T1000 (cell line): ENCODE results near the gene FITM2.

Experiments used
- DNase-seq: peaks from one replicate; lab custom pipeline; 2025; ENCODE audit warnings: mixed read lengths; lab: John Stamatoyannopoulos, UW

Gene FITM2

DNA sequence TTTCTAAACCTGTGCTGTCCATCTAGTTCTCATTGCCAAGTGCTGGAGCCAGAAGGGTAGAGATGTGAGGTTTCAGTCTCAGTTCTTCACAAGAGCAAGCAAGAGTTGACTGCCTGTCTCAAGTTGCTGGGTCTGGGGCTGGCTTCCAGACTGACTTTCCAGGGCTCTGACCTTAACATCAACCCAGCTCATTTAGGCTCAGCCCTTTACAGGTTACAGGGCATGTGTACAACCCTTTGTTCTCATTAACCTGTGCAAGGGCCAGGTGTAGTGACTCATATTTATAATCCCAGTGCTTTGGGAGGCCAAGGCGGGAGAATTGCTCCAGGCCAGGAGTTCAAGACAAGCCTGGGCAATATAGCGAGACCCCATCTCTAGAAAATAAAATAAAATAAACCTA lies 30.6 kb downstream of the FITM2 start:
- DNase-seq = no peak

DNA sequence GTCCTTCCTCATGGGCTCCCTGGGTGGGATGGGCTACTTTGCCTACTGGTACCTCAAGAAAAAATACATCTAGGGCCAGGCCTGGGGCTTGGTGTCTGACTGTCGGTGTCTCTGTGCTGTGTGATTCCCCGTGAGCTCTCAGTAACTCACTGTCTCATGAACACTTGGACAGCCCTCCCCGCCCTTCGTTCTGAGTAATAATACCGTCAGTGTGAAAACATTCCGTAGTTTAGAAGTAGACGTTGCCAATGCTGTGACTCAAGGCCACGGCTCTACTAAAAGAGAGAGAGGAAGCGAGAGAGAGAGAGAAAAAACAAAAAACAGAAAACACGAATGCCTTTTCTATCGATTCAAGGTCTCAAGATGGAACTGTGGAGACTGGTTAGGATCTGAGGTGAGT lies 31.8 kb downstream of the FITM2 start:
- DNase-seq = peak; percentile 59

DNA sequence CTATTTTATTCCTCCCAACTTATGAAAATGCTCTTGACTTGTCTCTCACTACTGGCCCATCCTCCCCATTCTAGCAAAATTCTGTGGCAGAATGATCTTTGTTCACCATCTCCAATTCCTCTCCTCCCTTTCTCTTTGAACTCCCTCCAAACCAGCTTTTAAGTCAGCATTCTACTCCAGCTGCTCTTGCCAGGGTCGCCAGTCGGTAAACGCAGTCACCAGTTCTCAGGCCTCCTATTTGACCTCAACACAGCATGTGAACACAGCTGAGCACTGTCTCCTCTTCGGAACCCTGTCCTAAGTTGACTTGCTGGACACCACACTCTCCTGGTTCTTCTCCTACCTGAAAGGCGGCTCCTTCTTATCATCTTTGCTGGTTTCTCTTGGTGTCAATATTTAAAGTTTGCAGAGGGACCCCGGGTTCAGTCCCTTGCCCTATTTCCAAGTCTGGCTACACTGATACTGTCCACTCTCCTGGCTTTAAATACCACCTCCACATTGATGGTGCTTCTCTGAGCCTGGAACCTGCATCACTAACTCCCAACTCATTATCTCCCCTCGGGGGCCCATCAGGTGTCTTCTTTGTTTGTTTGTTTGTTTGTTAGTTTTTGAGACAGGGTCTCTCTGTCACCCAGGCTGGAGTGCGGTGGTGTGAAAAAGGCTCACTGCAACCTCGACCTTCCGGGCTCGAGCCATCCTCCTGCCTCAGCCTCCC lies 36.5 kb downstream of the FITM2 start:
- no peak for DNase-seq

DNA sequence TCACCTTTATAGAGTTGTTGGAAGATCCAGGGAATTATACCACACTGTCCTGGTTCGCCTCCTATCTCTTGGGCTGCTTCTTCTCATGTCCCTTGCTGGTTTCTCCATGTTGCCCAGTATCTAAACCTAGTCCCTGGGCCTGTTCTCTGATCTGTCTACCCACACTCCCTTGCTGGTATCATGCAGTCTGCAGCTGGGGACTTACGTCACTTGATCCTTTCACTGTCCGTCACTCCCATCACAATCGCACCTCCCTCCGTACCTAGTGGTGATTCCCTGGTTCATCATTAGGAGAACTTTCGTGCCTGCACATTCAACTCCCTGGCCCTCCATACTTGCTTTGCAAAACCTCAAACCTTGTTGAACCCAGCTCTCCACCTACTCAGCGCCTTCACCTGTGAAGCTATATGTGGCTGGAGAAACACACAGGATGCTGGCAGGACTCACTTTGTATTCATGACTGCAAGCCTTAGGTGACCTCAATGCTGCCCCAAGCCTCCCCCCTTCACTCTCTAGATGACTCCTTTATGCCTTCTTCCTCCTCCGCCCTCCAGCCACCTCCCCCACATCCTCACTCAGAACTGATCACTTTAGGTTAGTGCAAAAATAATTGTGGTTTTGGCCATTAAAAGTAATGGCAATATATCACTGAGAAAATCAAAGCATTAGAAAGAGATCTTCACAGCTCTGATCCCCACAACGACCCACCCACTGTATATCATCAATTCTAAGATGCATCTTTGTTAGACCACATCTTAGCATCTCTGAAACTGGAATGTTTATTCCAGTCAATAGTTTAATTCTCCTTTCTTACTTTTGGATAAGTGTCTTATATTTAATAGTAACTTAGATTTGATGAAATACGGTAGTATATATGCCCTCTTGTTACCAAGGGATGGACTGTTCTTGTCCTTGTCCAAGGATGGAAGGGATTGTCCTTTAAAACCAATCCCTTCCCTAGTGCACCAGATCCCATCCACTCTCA lies 37.5 kb downstream of the FITM2 start:
- DNase-seq = no peak

DNA sequence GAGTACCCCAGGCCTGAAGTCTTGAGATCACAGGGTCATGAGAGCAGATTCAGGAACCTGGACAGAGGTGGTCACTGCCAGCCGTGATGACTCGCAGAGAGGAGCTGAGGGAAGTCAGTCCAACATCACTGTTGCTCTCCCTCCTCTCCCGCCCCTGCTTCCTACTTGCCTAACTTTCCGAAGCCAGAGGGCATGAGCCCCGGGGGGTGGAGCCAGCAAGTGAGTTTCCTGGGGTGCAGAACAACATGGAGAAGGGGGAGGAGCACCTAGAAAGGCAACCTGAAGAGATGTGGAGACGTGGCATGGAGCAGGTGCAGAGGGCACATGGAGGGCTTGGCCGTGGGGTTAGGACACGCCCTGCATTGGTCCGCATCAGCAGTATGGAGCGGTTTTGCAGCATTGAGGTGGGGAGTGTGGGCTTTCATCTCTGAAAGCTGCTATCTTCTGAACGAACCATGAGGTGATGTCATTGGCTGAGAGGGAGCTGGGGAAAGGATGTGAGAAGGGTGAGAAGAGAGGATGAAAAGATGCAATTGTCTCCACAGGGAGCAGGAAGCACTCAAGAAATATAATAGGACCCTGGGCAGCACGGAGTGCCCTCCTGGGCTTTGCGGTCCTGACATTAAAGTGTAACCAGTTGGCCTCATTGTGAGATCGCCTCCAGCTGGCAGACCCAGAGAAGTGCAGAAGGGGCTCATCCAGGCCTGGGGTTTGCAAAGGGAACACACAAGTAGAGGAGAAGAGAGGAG lies 38.9 kb downstream of the FITM2 start:
- DNase-seq = no peak

DNA sequence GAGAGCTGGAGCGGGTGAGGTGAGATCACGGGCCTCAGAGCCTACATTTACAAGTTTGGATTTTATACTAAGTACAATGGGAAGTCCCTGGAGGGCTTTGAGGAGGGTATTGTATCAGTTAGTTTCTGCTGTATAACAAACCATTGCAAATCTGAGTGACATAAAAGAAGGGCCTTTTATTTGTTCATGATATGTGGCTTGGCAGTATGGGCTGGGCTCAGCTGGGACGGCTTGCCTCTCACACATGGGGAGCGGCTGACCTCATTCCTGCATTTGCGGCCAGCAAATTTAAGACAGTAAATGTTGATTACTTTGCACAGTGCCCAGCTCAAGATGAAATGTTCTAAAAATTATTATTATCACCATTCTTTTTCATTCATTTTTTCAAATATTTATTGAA lies 42.2 kb downstream of the FITM2 start:
- no peak for DNase-seq

DNA sequence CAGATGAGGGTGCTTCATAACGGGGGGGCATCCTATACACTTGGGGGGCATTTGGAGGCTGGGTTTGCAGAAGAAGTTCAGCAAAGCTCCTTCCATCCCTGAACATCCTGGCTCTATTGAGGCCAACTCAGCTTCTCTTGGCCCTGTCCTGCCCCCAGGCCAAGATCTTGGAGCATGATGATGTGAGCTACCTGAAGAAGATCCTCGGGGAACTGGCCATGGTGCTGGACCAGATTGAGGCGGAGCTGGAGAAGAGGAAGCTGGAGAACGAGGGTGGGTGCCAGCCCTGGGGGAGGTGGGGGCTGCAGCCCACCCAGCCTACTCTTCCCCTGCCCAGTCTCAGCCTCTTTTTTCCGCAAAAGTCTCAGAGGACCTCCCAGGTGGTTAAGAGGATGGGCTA lies 46.7 kb downstream of the FITM2 start:
- DNase-seq = no peak

DNA sequence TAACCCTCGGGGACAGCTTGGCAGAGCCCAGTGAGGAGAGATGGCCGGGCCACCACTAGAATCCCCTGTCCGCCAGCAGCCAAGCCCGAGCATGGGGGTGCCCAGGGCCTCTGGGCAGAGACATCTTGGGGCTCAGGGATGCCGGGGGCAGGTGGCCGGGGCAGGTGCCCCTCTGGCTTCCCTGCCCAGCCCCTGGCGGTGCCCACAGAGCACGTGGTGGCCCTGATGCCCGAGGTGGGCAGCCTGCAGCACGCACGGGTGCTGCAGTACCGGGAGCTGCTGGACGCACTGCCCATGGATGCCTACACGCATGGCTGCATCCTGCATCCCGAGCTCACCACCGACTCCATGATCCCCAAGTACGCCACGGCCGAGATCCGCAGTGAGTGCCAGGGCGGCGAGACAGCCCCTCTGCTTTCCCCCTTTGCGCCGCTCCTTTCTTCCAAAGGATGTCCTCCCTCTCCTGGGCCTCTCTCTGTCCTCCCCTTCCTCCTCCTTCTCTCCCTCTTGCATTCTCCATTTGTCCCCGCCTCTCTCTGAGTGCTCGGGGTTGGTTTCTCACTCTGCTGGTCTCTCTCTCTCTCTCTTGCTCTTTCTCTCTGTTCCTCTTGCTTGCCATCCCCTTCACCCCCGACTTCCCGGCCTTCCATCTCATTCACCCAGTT lies 52.6 kb downstream of the FITM2 start:
- no peak for DNase-seq

DNA sequence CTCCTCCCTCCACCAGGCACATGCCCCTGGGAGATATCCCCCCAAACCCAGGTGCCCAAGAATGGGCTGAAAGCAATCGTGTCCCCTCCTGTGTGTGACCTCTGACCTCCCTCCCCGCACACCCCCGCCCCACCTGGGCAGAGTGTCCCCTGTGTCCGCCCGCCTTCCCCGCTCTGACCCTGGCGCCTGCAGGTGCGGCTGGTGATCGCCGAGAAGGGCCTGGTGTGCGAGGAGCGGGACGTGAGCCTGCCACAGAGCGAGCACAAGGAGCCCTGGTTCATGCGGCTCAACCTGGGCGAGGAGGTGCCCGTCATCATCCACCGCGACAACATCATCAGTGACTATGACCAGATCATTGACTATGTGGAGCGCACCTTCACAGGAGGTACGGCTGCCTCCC lies 54.0 kb downstream of the FITM2 start:
- DNase-seq = no peak

DNA sequence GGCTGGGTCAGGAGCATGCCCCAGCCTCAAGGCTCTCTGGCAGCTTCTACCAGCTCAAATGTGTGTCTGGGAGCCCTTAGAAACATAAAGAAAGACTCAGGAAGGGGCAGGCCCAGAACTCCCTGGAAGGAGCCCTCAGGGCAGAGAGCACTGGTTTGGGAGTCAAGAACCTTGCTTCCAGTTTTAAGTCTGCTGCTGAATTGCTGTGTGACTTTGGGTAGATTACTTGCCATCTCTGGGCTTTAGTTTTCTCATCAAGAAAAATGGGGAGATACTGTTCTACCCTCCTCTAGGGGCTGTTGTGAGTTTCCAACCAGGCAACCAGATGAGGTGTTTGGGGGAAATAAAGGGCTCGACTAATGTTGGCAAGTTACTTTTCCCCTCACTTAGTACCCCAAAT lies 55.1 kb downstream of the FITM2 start:
- DNase-seq = no peak

DNA sequence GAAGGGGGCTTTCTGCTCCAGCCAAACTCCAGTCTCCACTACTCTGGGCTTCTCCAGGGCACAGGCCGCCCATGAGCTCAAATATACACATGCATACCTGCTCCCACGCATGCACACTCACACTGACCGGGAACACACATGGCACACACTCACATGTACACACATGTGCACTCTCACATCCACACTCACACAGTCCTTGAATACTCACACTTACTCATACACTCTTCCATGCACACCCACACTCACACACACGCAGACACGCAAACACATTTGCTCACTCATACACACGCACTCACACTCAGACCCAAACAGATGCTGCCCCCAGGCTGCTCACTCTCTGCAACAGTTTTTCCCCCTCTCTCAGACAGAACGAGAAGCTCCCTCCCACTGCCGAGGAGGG lies 56.9 kb downstream of the FITM2 start:
- no peak for DNase-seq

DNA sequence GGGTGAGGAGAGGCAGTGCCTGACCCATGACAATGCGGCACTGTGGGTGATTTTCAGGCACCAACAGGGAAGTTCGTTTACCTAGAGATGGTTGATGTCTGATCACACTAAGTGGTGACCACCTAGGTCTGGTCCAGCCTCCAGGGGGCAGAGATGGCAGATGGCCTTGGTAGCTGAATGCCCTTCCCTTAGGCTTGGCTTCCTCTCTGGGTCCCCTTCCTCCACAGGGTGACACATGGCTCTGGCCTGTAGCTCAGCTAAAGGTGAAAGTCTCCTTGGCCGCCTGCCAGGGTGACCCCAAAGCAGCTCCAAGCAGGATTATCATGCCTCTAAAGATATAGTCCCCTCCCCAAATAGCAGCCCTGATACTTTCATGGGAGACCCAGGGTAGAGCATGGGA lies 57.5 kb downstream of the FITM2 start:
- no peak for DNase-seq
